PFSK-1 (cell line): ENCODE data around the gene IL3.

ENCODE experiments used
- POLR2AphosphoS5 ChIP-seq: IDR thresholded peaks from 2 replicates; pipeline ENCODE4 v1.6.1; 2012; ENCODE audit warnings: low read depth, mild to moderate bottlenecking, control low read depth, low read length, moderate library complexity
- REST ChIP-seq, 2 experiments: IDR thresholded peaks; 2 replicates each; pipeline versions ENCODE4 v1.6.1 to v1.8.0; 2011 to 2012; ENCODE audit warnings: low read depth in 2 of 2, low read length in 2 of 2, control low read depth in 1 of 2, inconsistent platforms in 1 of 2, mild to moderate bottlenecking in 1 of 2, moderate library complexity in 1 of 2; ENCODE audit not compliant: insufficient read depth in 1 of 2
- SIN3A ChIP-seq: IDR thresholded peaks from 2 replicates; pipeline ENCODE4 v1.6.1; 2012; ENCODE audit warnings: mild to moderate bottlenecking, low read length, moderate library complexity, borderline replicate concordance; ENCODE audit not compliant: insufficient read depth

GRCh38 chr5:132085686-132086085, 25.2 kb downstream of the IL3 start:
- TF ChIP-seq SIN3A (no peak), POLR2AphosphoS5 (no peak), REST (IDR thresholded peaks at IDR 0.05; ENCODE audit: insufficient read depth in 1 of 2, low read depth in 2 of 2, low read length in 2 of 2) (no peak)
